Measurements from ENCODE around the gene PPIL6.

The PPIL6 gene

DNA sequence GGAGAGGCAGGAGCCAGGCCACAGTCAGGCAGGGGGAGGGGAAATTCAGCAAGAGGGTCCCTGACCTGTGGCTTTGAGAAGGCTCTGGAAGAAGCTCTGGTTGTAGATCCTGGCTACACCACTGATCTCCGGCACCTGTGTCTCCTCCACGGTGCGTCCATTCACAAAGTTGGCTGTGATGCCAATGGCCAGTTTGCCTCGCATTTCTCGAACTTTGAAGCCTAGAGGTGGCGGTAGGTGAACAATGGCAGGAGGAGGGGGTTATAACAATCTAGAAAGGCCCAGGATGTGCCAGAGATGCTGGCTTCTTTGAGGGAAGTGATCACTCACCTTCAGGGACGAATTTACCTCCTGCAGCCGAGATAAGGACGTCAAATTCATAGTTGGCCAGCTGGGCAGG, 11.8 kb upstream of the PPIL6 start:
- Histone ChIP-seq H3F3A (ENCODE audit: insufficient read depth, low read length) (peaks cover 19% of the 10 kb centered on the region), H3K4me3 (ENCODE audit: low read length) (no peak overlapping the region), H3K79me2 (ENCODE audit: low read length) (peaks cover 33% of the 10 kb centered on the region)

DNA sequence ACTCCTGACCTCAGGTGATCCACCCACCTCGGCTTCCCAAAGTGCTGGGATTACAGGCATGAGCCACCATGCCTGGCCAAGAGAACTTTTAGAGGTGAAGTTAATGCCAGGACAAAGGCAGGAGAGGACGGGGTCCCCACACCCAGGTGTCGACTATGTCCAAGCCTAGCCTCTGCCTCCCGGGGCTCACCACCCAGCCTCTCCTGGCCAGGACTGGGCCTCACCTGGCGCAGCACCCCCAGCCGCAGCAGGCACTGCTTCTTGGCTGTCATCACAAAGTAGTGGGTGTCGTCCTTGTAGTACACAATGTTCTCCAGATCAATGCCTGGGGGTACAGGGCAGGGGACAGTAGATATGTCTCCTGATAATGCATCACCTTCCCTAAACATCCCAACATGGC, 10.9 kb upstream of the PPIL6 start:
- no peaks in the 10 kb centered on the region for H3K9me3 ChIP-seq (replicated peaks; ENCODE audit: insufficient read depth, low read length)
- H2AFZ ChIP-seq (ENCODE audit: low read length): no peak overlapping the region
- H3K27ac ChIP-seq (ENCODE audit: low read length): no peak overlapping the region
- peaks cover 25% of the 10 kb centered on the region for H3K79me2 ChIP-seq (ENCODE audit: low read length)
- H3F3A ChIP-seq (ENCODE audit: insufficient read depth, low read length): peaks cover 15% of the 10 kb centered on the region
- TF ChIP-seq, protein P1, sequence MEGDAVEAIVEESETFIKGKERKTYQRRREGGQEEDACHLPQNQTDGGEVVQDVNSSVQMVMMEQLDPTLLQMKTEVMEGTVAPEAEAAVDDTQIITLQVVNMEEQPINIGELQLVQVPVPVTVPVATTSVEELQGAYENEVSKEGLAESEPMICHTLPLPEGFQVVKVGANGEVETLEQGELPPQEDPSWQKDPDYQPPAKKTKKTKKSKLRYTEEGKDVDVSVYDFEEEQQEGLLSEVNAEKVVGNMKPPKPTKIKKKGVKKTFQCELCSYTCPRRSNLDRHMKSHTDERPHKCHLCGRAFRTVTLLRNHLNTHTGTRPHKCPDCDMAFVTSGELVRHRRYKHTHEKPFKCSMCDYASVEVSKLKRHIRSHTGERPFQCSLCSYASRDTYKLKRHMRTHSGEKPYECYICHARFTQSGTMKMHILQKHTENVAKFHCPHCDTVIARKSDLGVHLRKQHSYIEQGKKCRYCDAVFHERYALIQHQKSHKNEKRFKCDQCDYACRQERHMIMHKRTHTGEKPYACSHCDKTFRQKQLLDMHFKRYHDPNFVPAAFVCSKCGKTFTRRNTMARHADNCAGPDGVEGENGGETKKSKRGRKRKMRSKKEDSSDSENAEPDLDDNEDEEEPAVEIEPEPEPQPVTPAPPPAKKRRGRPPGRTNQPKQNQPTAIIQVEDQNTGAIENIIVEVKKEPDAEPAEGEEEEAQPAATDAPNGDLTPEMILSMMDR (IDR thresholded peaks at IDR 0.05; ENCODE audit: low read length): no peak
- TF ChIP-seq EZH2 (optimal IDR thresholded peaks at IDR 0.05; ENCODE audit: low read depth, low read length): no peak
- TF ChIP-seq EZH2phosphoT487 (IDR thresholded peaks at IDR 0.05; ENCODE audit: low read length): no peak
- H3K4me3 ChIP-seq (ENCODE audit: low read length): no peak overlapping the region
- no peak for DNase-seq
- H4K20me1 ChIP-seq (ENCODE audit: insufficient read depth, low read length): no peaks in the 10 kb centered on the region
- no peaks in the 10 kb centered on the region for H3K27me3 ChIP-seq (replicated peaks; ENCODE audit: insufficient read depth, low read length)
- H3K9me2 ChIP-seq (replicated peaks; ENCODE audit: insufficient read depth, low read length): no peaks in the 10 kb centered on the region
- no peaks in the 10 kb centered on the region for H3K36me3 ChIP-seq (replicated peaks; ENCODE audit: insufficient read depth, low read length)
- H3K4me2 ChIP-seq (ENCODE audit: low read depth, low read length): no peak overlapping the region
- no peak overlapping the region for H3K9ac ChIP-seq (ENCODE audit: low read length)
- H3K4me1 ChIP-seq (ENCODE audit: low read length): peaks cover 13% of the 10 kb centered on the region

More for the DNA sequence above, 11.8 kb upstream of the PPIL6 start:
- no peaks in the 10 kb centered on the region for H3K9me3 ChIP-seq (replicated peaks; ENCODE audit: insufficient read depth, low read length)
- no peaks in the 10 kb centered on the region for H3K9me2 ChIP-seq (replicated peaks; ENCODE audit: insufficient read depth, low read length)
- H3K27ac ChIP-seq (ENCODE audit: low read length): no peak overlapping the region
- H3K4me1 ChIP-seq (ENCODE audit: low read length): peaks cover 21% of the 10 kb centered on the region
- no peak for DNase-seq
- no peak for TF ChIP-seq EZH2 (optimal IDR thresholded peaks at IDR 0.05; ENCODE audit: low read depth, low read length)
- TF ChIP-seq, protein P1 (IDR thresholded peaks at IDR 0.05; ENCODE audit: low read length): no peak
- TF ChIP-seq EZH2phosphoT487 (IDR thresholded peaks at IDR 0.05; ENCODE audit: low read length): no peak
- H4K20me1 ChIP-seq (ENCODE audit: insufficient read depth, low read length): no peaks in the 10 kb centered on the region
- H3K4me2 ChIP-seq (ENCODE audit: low read depth, low read length): no peak overlapping the region
- H3K9ac ChIP-seq (ENCODE audit: low read length): no peak overlapping the region
- no peaks in the 10 kb centered on the region for H3K27me3 ChIP-seq (replicated peaks; ENCODE audit: insufficient read depth, low read length)
- H3K36me3 ChIP-seq (replicated peaks; ENCODE audit: insufficient read depth, low read length): no peaks in the 10 kb centered on the region
- H2AFZ ChIP-seq (ENCODE audit: low read length): no peak overlapping the region

DNA sequence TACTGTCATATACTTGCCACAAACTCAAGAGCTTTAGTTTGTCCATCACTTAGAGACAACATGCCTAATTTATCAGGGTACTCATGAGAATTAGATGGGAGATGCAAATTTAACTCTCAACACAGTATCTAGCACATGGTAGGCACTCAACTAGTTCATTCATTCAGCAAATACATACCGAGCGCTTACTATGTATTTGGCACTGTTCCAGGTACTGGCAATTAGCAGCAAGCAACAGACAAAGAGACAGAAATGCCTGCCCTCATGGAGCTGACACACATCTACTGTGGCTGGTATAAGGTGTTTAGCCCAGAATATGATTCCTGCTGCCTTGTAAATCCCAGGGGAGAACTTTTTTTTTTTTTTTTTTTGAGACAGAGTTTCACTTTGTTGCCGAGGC, 10.4 kb upstream of the PPIL6 start:
- no peaks in the 10 kb centered on the region for H3K9me2 ChIP-seq (replicated peaks; ENCODE audit: insufficient read depth, low read length)
- H3K27ac ChIP-seq (ENCODE audit: low read length): no peak overlapping the region
- H3K79me2 ChIP-seq (ENCODE audit: low read length): peaks cover 21% of the 10 kb centered on the region
- H3K27me3 ChIP-seq (replicated peaks; ENCODE audit: insufficient read depth, low read length): no peaks in the 10 kb centered on the region
- no peak overlapping the region for H3K9ac ChIP-seq (ENCODE audit: low read length)
- DNase-seq: no peak
- no peak overlapping the region for H2AFZ ChIP-seq (ENCODE audit: low read length)
- TF ChIP-seq EZH2 (optimal IDR thresholded peaks at IDR 0.05; ENCODE audit: low read depth, low read length) (no peak), EZH2phosphoT487 (IDR thresholded peaks at IDR 0.05; ENCODE audit: low read length) (no peak)
- TF ChIP-seq, protein P1 (IDR thresholded peaks at IDR 0.05; ENCODE audit: low read length): no peak
- H3F3A ChIP-seq (ENCODE audit: insufficient read depth, low read length): peaks cover 10% of the 10 kb centered on the region; the same call in 1 of the 2 replicates
- no peak overlapping the region for H3K4me3 ChIP-seq (ENCODE audit: low read length)
- no peaks in the 10 kb centered on the region for H3K9me3 ChIP-seq (replicated peaks; ENCODE audit: insufficient read depth, low read length)
- no peak overlapping the region for H3K4me2 ChIP-seq (ENCODE audit: low read depth, low read length)
- no peaks in the 10 kb centered on the region for H4K20me1 ChIP-seq (ENCODE audit: insufficient read depth, low read length)
- H3K36me3 ChIP-seq (replicated peaks; ENCODE audit: insufficient read depth, low read length): no peaks in the 10 kb centered on the region
- peaks cover 12% of the 10 kb centered on the region for H3K4me1 ChIP-seq (ENCODE audit: low read length)

Data from MM.1S (cell line).